ENCODE measurements around the gene ATOH7.
"Not testable (repeated sequence)": the region's sequence is repeated elsewhere in the genome, so short reads cannot be mapped to it uniquely, and the experiment has no call there.

ATOH7 gene

DNA sequence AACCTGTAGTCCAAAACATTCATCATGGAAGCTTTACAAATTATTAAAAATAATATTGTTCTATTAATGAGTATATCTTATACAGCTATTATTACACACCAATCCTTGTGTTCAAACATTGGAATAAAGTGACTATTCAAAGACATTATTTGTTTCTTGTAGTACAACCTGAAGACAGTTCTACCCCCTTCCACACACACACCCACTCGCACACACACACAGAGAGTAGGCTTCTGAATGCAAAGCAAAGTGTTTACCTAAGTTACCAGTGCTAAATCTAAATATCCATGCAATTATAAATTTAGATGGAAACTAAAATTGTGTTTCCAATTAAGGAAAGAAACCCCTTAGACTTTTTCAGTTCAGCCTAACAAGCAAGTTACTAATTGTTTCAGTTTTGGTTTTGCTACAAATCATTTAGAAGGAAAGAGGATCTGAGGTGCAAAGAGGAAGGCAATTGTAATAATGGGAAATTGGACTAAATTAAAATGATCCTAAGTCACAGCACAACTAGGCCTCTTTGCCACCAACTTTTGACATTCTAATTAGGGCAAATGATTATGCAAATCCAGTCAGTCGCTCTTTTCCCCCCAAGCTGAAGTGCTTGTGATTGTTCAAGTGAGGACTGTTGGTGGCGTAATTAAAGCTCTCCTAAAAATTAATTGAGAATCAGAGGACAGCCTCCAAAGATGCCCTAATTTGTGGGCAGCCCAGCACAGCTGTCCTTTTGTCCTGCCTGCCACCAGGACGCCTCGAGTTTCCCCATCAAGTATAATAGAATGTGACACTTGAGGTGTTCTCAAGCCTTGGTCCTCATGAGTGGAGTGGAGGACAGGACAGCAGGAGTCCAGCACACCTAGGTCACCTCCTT, 19.9 kb upstream of the ATOH7 start:
- H3K27me3 ChIP-seq, result no peaks in the 10 kb centered on the region

DNA sequence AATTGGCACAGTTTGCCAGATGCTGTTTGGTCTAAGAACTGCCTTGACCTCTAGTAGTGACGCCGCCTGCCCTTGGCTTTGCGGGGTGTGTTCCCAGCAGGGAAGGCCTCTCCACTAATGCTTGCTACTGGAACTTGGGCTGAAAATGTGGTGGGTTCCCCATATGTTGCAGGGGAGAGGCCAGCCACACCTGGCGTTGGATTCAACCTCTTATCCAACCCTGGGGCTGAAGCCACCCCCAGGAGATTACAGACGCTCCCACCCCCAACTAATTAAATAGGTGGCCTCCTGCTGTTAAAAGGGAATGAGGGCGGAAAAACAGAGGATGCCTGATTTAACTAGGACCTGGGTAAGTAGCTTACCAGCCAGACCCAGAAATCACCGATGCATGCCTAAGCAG, 19.2 kb upstream of the ATOH7 start:
- H3K4me3 ChIP-seq, result no peak overlapping the region
- H3K27ac ChIP-seq, result no peak overlapping the region
- no peaks in the 10 kb centered on the region for H3K4me1 ChIP-seq
- H3K27me3 ChIP-seq, result no peaks in the 10 kb centered on the region
- no peaks in the 10 kb centered on the region for H3K36me3 ChIP-seq
- DNase-seq, result no peak
- TF ChIP-seq, protein P1, sequence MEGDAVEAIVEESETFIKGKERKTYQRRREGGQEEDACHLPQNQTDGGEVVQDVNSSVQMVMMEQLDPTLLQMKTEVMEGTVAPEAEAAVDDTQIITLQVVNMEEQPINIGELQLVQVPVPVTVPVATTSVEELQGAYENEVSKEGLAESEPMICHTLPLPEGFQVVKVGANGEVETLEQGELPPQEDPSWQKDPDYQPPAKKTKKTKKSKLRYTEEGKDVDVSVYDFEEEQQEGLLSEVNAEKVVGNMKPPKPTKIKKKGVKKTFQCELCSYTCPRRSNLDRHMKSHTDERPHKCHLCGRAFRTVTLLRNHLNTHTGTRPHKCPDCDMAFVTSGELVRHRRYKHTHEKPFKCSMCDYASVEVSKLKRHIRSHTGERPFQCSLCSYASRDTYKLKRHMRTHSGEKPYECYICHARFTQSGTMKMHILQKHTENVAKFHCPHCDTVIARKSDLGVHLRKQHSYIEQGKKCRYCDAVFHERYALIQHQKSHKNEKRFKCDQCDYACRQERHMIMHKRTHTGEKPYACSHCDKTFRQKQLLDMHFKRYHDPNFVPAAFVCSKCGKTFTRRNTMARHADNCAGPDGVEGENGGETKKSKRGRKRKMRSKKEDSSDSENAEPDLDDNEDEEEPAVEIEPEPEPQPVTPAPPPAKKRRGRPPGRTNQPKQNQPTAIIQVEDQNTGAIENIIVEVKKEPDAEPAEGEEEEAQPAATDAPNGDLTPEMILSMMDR (IDR thresholded peaks at IDR 0.05), result no peak
- no peaks in the 10 kb centered on the region for H3K9me3 ChIP-seq
- intact Hi-C loops (cut with DNase I; ENCODE audit: low total_unique reads), result no loop called here

More for the DNA sequence above, 19.9 kb upstream of the ATOH7 start:
- TF ChIP-seq, protein P1 (IDR thresholded peaks at IDR 0.05), result no peak
- no peak for DNase-seq
- no peaks in the 10 kb centered on the region for H3K36me3 ChIP-seq
- no peak overlapping the region for H3K4me3 ChIP-seq
- no peaks in the 10 kb centered on the region for H3K9me3 ChIP-seq
- intact Hi-C loops (cut with DNase I; ENCODE audit: low total_unique reads), result no loop called here
- no peaks in the 10 kb centered on the region for H3K4me1 ChIP-seq
- no peak overlapping the region for H3K27ac ChIP-seq

DNA sequence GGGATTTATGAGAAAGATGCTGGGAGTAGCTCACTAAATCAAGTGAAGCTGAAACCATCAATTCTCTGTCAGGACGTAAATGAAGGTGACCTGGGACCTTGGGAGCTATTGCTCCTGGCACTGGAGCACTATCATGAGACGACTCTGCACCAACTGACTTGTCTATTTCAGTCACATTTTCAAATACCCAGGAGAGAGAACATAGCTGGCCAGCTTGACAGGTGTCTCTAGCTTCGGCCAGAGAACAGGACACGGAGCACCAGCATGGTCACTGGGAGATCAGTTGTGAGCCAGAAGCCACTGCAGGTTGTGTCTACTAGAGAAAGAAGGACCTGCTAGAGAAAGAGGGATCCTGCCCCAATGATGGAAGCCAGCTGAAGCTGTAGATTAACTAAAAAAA, 17.4 kb upstream of the ATOH7 start:
- Histone ChIP-seq H3K27me3 (no peaks in the 10 kb centered on the region), H3K27ac (no peak overlapping the region), H3K36me3 (no peaks in the 10 kb centered on the region), H3K9me3 (no peaks in the 10 kb centered on the region), H3K4me1 (no peaks in the 10 kb centered on the region), H3K4me3 (no peak overlapping the region)
- no peak for DNase-seq
- intact Hi-C loops (cut with DNase I; ENCODE audit: low total_unique reads), result no loop called here
- TF ChIP-seq, protein P1 (IDR thresholded peaks at IDR 0.05), result no peak

DNA sequence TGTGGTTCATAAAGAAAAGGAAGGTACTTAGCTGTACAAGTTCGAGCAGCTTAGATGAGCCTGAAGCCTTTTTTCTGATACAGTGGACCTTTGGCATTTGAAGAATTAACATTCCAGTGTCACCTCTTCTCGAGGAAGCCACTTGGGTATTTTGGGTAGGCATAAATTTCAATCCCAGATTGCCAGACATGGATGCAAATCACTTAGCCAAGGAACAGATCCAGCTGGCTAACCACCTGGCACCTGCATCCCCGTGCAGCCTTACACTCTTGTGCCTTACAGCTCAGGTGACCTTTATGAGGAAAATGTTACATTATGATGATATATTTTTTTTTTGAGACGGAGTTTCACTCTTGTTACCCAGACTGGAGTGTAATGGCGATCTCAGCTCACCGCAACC, 16.0 kb upstream of the ATOH7 start:
- Histone ChIP-seq H3K4me1 (no peaks in the 10 kb centered on the region), H3K9me3 (no peaks in the 10 kb centered on the region), H3K4me3 (no peak overlapping the region), H3K27me3 (no peaks in the 10 kb centered on the region), H3K36me3 (no peaks in the 10 kb centered on the region), H3K27ac (no peak overlapping the region)
- no peak for DNase-seq
- intact Hi-C loops (cut with DNase I; ENCODE audit: low total_unique reads), result no loop called here
- TF ChIP-seq, protein P1 (IDR thresholded peaks at IDR 0.05), result no peak

DNA sequence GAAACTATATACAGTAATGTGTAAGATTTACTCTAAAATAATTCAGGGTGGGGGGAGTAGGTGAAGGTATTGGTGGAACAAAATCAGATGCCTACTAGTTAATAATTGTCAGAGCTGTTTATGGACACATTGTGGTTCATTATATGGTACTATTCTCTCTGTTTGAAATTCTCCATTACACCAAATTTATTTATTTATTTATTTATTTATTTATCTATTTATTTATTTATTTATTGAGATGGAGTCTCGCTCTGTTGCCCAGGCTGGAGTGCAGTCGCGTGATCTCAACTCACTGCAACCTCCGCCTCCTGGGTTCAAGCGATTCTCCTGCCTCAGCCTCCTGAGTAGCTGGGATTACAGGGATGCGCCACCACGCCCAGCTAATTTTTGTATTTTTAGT, 14.5 kb upstream of the ATOH7 start:
- DNase-seq; H3K4me3 ChIP-seq; H3K9me3 ChIP-seq; H3K4me1 ChIP-seq; intact Hi-C loops (cut with DNase I; ENCODE audit: low total_unique reads); H3K27ac ChIP-seq; H3K36me3 ChIP-seq; H3K27me3 ChIP-seq: not testable (repeated sequence)

DNA sequence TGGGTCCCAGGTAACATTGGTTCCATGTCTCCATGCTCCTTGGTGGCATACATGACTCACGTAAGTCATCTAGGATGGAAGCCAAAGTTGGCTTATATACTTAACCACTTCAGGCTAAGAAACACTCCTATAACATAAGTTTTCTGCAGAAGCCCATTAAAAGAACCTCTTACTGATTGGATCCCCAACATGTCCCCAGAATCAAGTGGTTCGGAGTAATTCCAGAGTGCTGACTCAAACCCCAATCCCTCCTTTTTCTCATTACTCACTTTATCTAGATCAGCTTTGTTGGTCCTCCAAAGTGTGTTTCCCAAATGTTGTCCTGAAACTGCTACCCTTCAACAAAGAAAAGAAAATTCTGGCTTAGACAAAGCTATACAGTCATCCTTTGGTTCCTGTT, 10.1 kb upstream of the ATOH7 start:
- H3K4me3 ChIP-seq, result no peak overlapping the region
- H3K9me3 ChIP-seq, result no peaks in the 10 kb centered on the region
- TF ChIP-seq, protein P1 (IDR thresholded peaks at IDR 0.05), result no peak
- DNase-seq, result no peak
- no peaks in the 10 kb centered on the region for H3K4me1 ChIP-seq
- intact Hi-C loops (cut with DNase I; ENCODE audit: low total_unique reads), result no loop called here
- no peak overlapping the region for H3K27ac ChIP-seq
- H3K36me3 ChIP-seq, result no peaks in the 10 kb centered on the region
- no peaks in the 10 kb centered on the region for H3K27me3 ChIP-seq
